ENCODE results near the gene UCN2.

Gene UCN2

GRCh38 chr3:48562367-48563095 is 1.1 kb downstream of the UCN2 start:
- H3K4me3 ChIP-seq (ENCODE audit: low read depth, low read length) = no peak overlapping the region
- TF ChIP-seq CTCF (IDR thresholded peaks at IDR 0.05; ENCODE audit: low read depth, low read length) = no peak

- TF ChIP-seq CTCF (IDR thresholded peaks at IDR 0.05; ENCODE audit: low read depth, low read length) = peak; percentile 25; the same call in 1 of the 2 replicates
- peak overlapping the region; percentile 7; the same call in 1 of the 2 replicates for H3K4me3 ChIP-seq (ENCODE audit: low read depth, low read length)
These were observed 2.4 kb downstream of the UCN2 start for GRCh38 chr3:48561045-48561736.

GRCh38 chr3:48560648-48561018 is 2.9 kb downstream of the UCN2 start:
- H3K4me3 ChIP-seq (ENCODE audit: low read depth, low read length) = peak overlapping the region; percentile 7; the same call in 1 of the 2 replicates
- TF ChIP-seq CTCF (IDR thresholded peaks at IDR 0.05; ENCODE audit: low read depth, low read length) = no peak

- no peak overlapping the region for H3K4me3 ChIP-seq (ENCODE audit: low read depth, low read length)
- no peak; the same call in 1 of the 2 replicates for TF ChIP-seq CTCF (IDR thresholded peaks at IDR 0.05; ENCODE audit: low read depth, low read length)
These were observed 5.0 kb downstream of the UCN2 start for GRCh38 chr3:48558493-48559134.

- no peak for TF ChIP-seq CTCF (IDR thresholded peaks at IDR 0.05; ENCODE audit: low read depth, low read length)
These were observed 6.6 kb downstream of the UCN2 start, which contains the start of gene PFKFB4 for GRCh38 chr3:48556796-48557626. Gene PFKFB4, minus strand, starts transcription at chr3:48556803. Its CDS starts 26 bp downstream, at chr3:48556777.

GRCh38 chr3:48555949-48556795 is 7.4 kb downstream of the UCN2 start:
- TF ChIP-seq CTCF (IDR thresholded peaks at IDR 0.05; ENCODE audit: low read depth, low read length) = no peak
- H3K4me3 ChIP-seq (ENCODE audit: low read depth, low read length) = peak overlapping the region; percentile 67

More at GRCh38 chr3:48556796-48557626, 6.6 kb downstream of the UCN2 start, which contains the start of gene PFKFB4:
- peak within 1 kb of the TSS; percentile 67 for H3K4me3 ChIP-seq (ENCODE audit: low read depth, low read length)
